ENCODE results near the gene FYN.
A peak's percentile ranks its signal among the peaks of the same experiment; 100 is the strongest.

The FYN gene

GRCh38 chr6:111721753-111722154 lies 151.5 kb downstream of the FYN start:
- peak; percentile 65 for DNase-seq

- no peak for DNase-seq
These were observed 152.2 kb downstream of the FYN start for GRCh38 chr6:111720931-111721496.

DNA sequence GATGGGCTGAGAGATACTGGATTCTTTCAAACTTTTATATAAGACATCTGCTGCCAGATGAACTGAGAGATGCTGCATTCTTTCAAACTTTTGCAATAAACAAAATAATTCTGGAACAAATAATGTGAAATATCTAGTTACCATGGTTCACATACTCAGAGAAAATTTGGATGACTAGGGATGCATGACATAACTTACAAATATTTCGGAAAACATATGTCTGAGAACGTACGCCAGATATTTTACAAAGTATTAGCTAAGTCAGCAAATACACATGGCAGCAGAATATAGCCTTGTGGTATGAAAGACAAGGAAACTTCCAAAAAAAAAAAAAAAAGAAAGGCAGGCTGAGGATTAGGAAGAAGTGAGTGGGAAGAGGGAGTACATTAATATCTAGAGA lies 154.3 kb downstream of the FYN start:
- no peak for DNase-seq

GRCh38 chr6:111718326-111718725 lies 154.9 kb downstream of the FYN start:
- no peak for DNase-seq

GRCh38 chr6:111717621-111718020 lies 155.6 kb downstream of the FYN start:
- no peak for DNase-seq

- DNase-seq: no peak
These were observed 156.9 kb downstream of the FYN start for GRCh38 chr6:111716325-111716724.

GRCh38 chr6:111715321-111715720 lies 157.9 kb downstream of the FYN start:
- peak; percentile 65 for DNase-seq

- DNase-seq: no peak
These were observed 158.6 kb downstream of the FYN start for GRCh38 chr6:111714416-111715270.

- no peak for DNase-seq
These were observed 159.4 kb downstream of the FYN start for GRCh38 chr6:111713811-111714210.

GRCh38 chr6:111713236-111713635 lies 160.0 kb downstream of the FYN start:
- DNase-seq: no peak

DNA sequence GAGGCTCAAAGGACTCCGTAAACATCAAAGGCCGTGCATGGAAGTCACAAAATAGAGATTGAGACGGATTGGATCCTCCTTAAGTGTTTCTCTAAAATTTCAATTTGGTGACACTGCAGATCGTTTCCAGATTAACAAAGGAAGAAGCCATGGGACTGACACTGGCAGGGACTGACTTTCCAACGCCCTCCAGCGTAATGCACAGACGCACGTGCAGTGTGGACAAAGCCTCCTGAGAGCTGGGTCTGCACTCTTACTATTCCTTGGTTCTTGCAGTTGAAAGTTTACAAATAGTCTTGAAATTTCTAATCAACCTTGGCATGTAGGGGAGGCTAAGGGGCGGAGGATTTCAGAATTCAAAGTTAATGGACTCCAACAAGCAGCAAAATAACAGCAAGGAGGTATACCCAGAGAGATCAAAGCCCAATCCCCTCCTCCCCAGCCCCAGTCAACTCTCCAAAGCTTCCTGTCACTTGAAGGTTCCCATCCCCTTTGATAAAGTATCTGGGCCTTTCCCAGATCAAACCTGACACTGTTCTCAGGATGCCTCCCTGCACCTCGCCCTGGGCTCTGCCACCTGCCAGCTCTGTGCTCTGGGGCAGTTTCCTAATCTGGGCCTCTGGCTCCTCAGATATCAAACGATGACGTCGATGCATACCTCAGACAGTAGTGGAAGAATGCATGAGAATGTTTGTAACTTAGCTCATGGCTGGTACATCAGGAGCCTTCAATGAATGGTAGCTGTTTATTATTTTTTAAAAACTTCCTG lies 161.1 kb downstream of the FYN start:
- DNase-seq: no peak

GRCh38 chr6:111711476-111711875 lies 161.8 kb downstream of the FYN start:
- DNase-seq: no peak

DNA sequence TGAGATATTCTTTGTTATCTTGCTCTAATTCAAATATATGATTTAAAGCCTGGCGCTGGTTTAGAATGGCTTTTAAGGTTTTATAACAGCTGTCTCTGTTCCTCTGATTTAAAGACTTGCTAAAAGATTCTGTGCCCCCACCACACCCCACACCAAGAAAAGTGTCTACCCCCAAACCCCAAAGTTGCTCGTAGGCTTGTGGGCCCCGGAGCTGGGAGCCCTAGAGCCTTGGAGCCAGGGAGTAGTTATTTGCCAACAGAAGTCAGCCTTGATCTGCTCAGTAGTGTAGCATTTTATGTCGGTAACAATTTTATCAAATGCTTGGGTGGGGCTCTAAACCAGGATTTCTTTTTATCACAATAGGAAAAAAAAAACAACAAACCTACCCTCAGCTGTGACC lies 162.3 kb downstream of the FYN start:
- no peak for DNase-seq

GRCh38 chr6:111710439-111710838 lies 162.8 kb downstream of the FYN start:
- DNase-seq: no peak

- DNase-seq: peak; percentile 79
These were observed 163.4 kb downstream of the FYN start for GRCh38 chr6:111709615-111710398.

DNA sequence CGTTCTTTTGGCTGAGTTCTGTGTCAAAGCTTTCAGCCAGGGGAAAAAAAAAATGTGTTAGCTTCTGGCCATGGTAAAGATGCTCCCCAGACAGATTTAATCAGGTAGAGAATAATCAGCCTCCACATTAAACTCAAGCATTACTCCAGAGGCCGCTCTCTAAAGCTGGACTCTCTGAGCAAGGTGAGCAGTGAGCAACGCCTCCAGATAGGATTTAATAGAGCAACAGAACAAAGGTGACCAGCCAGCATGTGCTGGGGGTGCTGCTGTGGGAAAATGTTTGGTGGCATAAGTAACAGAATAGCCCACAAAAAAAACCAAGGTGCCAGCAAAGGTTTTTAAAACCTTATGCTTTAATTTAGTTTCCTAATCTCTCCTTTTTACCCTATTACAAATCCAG lies 164.1 kb downstream of the FYN start:
- no peak for DNase-seq

- DNase-seq: no peak
These were observed 165.5 kb downstream of the FYN start for GRCh38 chr6:111707773-111708172.

- DNase-seq: no peak
These were observed 166.3 kb downstream of the FYN start for GRCh38 chr6:111706841-111707391.

DNA sequence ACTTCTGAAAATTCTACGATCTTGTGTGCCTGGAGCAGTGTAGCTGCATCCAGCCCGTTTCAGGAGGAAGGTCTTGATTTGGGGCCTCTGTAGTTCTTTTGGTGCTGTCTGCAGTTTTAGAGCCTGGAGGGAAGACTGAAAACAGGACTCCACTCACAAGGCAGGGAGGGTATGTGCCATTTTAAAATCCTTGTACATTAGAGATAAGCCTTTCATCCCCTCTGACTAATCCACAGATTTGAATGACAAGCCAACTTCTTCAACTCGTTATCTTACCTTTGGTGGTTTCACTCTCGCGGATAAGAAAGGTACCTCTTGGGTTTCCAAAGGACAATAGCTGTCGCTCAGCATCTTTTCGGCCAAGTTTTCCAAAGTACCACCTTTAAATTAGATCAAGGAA lies 169.5 kb downstream of the FYN start:
- no peak for DNase-seq

DNA sequence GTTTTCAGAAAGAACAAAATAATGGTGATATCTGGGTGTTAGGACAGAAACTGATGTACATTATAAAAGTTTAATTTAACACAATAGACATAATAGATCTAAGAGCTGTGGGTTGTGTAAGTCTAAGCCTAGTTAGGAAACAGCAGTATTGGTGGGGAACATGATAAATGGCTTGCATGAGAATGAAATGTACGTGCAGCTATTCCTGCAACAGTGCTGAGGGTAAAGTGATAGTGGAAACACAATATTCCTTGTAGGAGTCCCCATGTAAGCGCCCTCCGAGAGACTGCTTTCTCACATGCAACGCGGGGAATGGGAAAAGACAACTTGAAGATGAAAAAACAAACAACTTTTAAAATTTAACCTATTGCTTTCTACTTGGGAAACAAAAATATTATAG lies 171.0 kb downstream of the FYN start:
- no peak for DNase-seq

GRCh38 chr6:111701146-111701545 lies 172.1 kb downstream of the FYN start:
- no peak for DNase-seq

GRCh38 chr6:111700135-111700690 lies 173.0 kb downstream of the FYN start:
- no peak for DNase-seq

Measured in CD4-positive, alpha-beta T cell treated with Interleukin-12 subunit alpha and Interleukin-12 subunit beta, for 1 hour (primary cell).